ENCODE measurements around the gene FEM1B. TPM values are rescaled to one million over a fixed set of nuclear protein-coding genes. Genes with fewer than 3 reads are reported as not detected.
"Not testable (repeated sequence)": the region's sequence is repeated elsewhere in the genome, so short reads cannot be mapped to it uniquely, and the experiment has no call there.

The FEM1B gene
- 103 TPM for total RNA-seq
- polyA plus RNA-seq = 32.4 TPM

DNA sequence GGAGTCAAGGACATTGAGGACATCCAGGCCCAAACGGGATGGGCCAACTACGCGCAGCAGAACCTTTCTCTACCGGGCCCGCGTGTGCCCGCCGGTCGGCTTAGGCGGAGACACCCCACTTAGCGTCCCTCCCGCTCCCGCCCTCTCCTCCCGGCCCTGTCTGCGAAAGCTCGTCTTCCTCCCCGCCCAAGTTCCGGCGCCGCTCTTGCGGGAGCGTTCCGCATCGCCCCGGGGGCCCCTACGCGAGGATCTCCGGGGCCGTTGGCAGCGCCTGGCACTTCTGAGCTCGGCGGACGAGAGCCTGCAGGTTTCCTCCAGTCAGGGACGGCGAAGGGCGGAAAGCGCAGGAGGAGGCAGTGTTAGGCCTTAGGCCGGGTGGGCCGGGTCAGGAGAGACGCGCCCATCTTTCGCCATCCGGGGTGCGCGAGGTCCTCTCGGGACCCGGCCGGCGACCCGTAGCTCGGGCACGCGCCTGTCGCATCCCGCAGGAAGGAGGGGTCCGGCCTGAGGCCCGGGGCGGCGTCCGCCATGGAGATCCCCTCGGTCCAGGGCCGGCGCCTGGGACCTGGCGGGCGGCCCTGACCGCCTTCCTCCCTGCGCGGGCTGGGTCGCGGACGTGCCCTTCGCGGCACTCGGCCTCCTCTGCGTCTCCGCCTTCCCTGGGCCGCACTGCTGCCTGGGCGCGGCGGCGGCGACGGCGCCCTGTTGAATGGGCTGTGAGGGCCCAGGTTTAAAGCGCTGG is at the start of gene FEM1B:
FEM1B (plus strand) TSS at position 143 of the 742 bp plus-strand sequence. CDS start 673 bp downstream, outside the sequence.
- Histone ChIP-seq H3K4me3 (ENCODE audit: low read depth, low read length) (peak within 1 kb of the TSS; percentile 84), H3K36me3 (ENCODE audit: insufficient read depth) (no peaks in the 10 kb centered on the region), H3K4me1 (ENCODE audit: insufficient read depth) (peaks cover 4% of the 10 kb centered on the region), H3K27ac (ENCODE audit: low read depth) (peak within 1 kb of the TSS; percentile 98)
- under 1% methylated on average over 85 of the region's 85 CpGs for WGBS
- DNase-seq (ENCODE audit: extremely low spot score) = peak; percentile 82

DNA sequence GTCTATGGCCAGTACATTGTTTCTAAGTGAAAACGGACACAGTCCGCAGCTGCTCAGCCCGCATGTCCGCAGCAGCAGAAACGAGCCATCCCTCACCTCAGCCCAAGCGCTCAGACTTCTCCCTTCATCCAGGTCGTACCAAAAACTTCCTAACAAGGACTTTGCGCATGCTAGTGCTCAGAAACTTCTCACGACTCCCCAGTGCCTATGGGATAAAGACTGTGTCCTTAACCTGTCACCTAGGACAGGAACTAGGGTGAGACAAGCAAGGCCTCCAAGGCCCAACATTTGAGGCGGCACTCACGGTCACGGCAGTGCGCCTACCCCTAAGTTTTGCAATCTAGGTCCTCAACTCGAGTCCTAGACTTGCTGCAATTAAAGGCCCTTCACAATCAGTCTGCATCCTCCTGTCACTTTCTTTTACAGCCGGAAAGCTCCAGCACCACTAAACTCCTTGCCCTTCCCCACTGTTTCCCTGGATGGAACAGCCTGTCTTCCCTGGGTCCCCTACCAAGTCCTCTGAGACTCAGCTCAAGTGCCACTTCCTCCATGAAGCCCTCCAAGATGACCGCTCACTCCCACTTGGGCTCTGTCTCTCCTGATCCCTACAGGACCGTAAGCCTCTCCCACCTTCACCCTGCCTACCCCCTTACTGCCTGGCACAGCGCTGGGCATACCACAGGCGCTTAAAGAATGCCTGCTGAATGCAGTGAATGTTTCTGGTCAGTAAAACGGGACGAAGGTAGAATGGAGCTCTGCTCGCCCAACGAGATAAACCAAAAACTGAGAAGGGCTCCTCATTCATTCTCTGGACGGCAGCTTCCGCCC is 49.2 kb upstream of the FEM1B start:
- Histone ChIP-seq H3K36me3 (ENCODE audit: insufficient read depth) (no peaks in the 10 kb centered on the region), H3K4me3 (ENCODE audit: low read depth, low read length) (peak overlapping the region; percentile 76), H3K4me1 (ENCODE audit: insufficient read depth) (no peaks in the 10 kb centered on the region), H3K27ac (ENCODE audit: low read depth) (no peak overlapping the region)
- 41% methylated on average over 25 of the region's 25 CpGs for WGBS
- DNase-seq (ENCODE audit: extremely low spot score) = no peak

DNA sequence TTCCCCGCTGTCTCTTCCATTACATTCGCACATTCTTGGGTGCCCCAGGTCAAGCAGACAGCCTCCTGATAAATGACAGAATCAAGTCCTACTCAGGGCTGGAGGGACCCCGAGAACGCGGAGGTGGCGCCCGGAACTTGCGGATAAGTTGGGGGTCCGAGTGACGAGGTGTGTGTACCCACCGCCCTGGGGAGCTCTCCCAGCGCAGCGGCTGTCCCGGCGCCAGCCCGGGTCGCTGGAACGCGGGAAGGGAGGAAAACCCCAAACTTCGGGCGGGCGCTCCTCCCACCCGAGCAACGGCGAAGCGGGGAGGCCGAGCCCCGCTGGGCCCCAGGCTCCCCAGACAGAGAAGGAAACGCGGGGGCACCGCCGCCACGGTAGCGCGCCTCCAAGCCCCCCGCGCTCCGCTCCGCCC is 48.6 kb upstream of the FEM1B start:
- no peak overlapping the region for H3K27ac ChIP-seq (ENCODE audit: low read depth)
- no peaks in the 10 kb centered on the region for H3K4me1 ChIP-seq (ENCODE audit: insufficient read depth)
- peak overlapping the region; percentile 76 for H3K4me3 ChIP-seq (ENCODE audit: low read depth, low read length)
- WGBS = under 1% methylated on average over 39 of the region's 39 CpGs
- no peak for DNase-seq (ENCODE audit: extremely low spot score)
- no peaks in the 10 kb centered on the region for H3K36me3 ChIP-seq (ENCODE audit: insufficient read depth)

DNA sequence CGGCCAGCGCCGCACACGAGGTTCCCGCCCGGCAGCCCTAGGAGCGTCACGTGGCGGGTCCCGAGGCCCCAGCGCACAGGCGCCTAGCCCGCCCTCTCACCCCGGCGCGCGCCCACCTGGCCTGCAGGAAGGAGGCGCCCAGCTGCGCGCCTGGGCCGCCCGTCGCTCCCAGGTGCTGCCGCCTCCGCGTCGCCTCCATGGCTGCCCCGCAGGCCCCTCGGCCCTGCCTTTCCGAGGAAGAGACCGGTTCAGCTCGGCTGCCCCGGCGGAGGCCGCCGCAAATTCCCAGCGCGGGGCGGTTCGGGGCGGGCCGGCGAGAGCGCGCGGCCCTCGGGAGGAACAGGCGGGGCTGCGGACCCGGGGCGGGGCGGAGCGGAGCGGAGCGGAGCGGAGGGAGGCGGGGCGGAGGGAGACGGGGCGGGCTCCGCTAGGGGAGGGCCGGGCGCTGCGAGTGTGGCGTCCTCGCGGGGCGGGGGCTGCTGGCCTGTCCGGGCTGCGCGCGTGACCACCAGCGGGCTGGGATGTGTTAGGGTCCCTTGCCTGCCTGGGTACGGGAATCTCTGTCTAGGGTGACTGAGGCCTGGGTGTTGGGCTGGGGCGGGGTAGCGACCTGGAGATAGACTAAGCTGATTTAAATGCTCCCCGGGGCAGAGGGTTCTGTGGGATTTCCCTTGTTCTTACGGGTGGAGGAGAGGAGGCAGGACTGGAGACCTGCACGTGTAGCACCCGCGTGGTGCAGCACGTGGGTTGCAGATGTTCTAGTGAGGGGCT is 48.0 kb upstream of the FEM1B start, which contains the start of gene CLN6:
CLN6 (minus strand) TSS at position 343 of the 771 bp plus-strand sequence; CDS start at position 199, 144 bp downstream.
- Histone ChIP-seq H3K27ac (ENCODE audit: low read depth) (peak within 1 kb of the TSS; percentile 72), H3K4me1 (ENCODE audit: insufficient read depth) (no peaks in the 10 kb centered on the region), H3K36me3 (ENCODE audit: insufficient read depth) (no peaks in the 10 kb centered on the region), H3K4me3 (ENCODE audit: low read depth, low read length) (peak within 1 kb of the TSS; percentile 76)
- no peak for DNase-seq (ENCODE audit: extremely low spot score)
- WGBS = under 1% methylated on average over 82 of the region's 82 CpGs

DNA sequence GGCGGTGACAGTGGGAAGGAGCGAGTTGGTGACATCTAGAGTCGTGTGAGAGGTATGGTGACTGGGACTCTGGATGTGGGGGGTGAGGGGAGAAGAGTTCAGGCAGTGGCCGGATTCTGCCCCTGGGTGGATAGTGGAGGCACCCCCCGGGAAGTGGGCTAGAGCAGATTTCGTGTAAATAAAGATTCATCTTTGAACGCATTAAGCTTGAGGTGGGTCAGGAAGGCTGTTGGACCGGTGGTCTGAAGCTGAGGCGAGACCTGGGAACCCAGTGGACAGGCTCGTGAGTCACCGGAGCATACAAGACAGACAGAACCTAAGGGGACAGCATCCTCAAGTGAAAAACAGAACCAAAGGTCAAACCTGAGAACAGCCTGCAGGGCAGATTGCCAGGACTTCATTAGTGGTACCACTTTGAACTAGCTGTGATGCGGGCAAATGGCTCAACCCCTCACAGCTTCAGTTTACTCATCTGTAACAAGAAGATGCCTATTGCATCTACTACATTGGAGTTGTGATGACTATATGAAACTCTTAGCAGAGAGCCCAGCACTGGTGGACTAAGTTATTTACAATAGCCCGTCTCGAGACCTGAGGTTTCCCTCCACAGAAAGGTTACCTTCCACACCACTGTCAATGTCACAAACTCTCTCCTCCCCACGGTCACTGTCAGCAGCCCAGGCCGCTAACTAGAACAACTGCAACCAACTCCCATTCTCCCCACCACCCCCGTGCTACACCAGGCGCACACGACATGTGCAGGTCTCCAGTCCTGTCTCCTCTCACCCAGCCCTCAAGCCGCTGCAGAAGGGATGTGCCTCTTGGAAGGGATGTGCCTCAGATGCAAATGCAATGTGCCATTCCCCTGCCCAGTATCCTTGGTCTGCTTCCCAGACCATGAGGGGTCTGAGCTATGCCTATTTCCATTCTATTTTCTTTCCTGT is 47.1 kb upstream of the FEM1B start:
- H3K4me3 ChIP-seq (ENCODE audit: low read depth, low read length) = peak overlapping the region; percentile 76
- H3K27ac ChIP-seq (ENCODE audit: low read depth) = no peak overlapping the region
- WGBS = 59% methylated on average over 20 of the region's 20 CpGs
- no peak for DNase-seq (ENCODE audit: extremely low spot score)
- H3K4me1 ChIP-seq (ENCODE audit: insufficient read depth) = no peaks in the 10 kb centered on the region
- no peaks in the 10 kb centered on the region for H3K36me3 ChIP-seq (ENCODE audit: insufficient read depth)

DNA sequence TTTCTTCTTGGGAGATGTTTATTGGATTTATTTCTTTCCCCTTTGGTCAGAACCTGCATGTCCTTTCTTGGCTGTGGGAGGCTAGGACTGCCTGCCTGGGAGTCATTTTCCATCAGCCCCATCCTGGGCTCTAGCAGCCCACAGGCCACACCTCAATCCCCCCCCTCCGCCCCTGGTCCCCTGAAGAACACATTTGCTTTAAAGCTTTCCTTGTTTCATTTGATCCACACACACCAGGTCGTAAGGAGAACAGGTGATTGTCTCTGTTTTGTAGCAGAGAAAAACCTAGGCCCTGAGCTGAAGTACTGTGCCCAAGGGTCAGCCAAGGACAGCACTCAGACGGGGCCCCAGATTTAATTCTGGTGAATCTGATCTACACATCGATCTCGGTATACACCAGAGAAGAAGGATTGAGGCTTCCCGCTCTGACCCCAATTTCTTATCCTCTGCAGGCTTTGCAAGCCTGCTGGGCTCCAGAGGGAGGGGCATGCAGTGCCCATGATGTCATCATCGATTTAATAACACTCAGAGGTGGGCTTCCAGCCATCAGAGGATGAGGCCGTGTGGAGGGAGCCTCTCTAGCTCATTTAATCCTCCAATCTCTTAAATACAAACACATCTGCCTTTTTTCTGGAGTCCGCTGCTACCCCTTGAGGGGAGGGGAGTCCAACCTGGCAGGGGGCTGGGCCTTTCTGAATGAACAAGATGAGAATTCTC is 46.3 kb upstream of the FEM1B start:
- Histone ChIP-seq H3K27ac (ENCODE audit: low read depth) (no peak overlapping the region), H3K4me3 (ENCODE audit: low read depth, low read length) (no peak overlapping the region), H3K36me3 (ENCODE audit: insufficient read depth) (no peaks in the 10 kb centered on the region), H3K4me1 (ENCODE audit: insufficient read depth) (no peaks in the 10 kb centered on the region)
- 56% methylated on average over 9 of the region's 9 CpGs for WGBS
- DNase-seq (ENCODE audit: extremely low spot score) = no peak

DNA sequence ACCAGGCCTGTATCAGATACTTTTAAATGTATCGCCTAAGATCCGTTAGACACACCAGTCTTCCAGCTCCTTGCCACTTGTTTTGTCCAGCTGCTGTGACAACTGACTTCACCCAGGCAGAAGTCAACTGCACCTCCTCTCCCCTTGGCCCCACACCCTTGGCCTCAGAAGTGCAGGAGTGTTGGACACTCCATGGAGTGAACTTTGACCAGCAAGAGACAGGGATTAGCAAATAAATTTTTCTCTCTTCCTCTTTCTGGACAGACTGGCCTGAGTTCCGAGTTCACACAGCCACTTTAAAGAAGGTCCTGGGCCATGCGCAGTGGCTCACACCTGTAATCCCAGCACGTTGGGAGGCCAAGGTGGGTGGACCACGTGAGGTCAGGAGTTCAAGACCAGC is 45.1 kb upstream of the FEM1B start:
- DNase-seq (ENCODE audit: extremely low spot score) = no peak
- Histone ChIP-seq H3K4me3 (ENCODE audit: low read depth, low read length) (no peak overlapping the region), H3K27ac (ENCODE audit: low read depth) (no peak overlapping the region), H3K36me3 (ENCODE audit: insufficient read depth) (no peaks in the 10 kb centered on the region), H3K4me1 (ENCODE audit: insufficient read depth) (no peaks in the 10 kb centered on the region)
- 89% methylated on average over 6 of the region's 6 CpGs for WGBS

DNA sequence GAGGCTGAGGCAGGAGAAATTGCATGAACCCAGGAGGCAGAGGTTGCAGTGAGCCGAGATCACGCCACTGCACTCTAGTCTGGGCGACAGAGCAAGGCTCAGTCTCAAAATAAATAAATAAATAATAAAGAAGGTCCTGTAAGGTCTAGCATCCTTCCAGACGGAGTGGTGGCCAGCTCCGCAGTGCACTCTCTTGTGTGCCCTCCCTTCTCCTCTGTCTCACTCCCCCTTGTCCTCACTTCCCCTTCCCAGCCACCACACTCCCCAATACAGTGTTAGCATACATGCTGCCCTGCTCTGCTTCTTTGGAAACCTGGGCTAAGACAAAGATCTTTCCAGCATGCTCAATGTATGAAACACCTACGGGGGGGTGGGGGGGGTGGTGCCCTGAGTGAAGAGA is 44.6 kb upstream of the FEM1B start:
- Histone ChIP-seq H3K4me3 (ENCODE audit: low read depth, low read length) (no peak overlapping the region), H3K27ac (ENCODE audit: low read depth) (no peak overlapping the region), H3K4me1 (ENCODE audit: insufficient read depth) (no peaks in the 10 kb centered on the region), H3K36me3 (ENCODE audit: insufficient read depth) (no peaks in the 10 kb centered on the region)
- WGBS = 77% methylated on average over 6 of the region's 6 CpGs
- DNase-seq (ENCODE audit: extremely low spot score) = no peak

DNA sequence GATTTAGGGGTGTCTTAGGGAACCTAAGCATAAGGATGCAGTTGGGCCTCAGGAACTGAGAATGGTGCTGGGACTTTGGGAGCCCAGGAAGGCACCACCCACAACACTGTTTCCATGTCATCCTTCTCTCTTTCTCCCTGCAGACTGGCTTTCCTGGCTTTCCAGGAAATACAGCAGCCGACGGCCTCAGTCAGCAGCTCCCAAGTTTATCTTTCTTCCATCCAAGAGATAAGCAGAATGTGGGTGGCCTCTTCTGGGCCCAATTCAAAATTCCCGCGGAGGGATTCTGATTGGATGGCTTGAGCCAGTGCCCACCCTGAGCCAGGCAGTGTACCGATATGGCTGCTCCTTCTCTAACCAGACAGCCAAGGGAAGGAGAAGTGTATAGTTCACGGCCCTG is 43.5 kb upstream of the FEM1B start:
- 25% methylated on average over 6 of the region's 6 CpGs for WGBS
- DNase-seq (ENCODE audit: extremely low spot score) = no peak

DNA sequence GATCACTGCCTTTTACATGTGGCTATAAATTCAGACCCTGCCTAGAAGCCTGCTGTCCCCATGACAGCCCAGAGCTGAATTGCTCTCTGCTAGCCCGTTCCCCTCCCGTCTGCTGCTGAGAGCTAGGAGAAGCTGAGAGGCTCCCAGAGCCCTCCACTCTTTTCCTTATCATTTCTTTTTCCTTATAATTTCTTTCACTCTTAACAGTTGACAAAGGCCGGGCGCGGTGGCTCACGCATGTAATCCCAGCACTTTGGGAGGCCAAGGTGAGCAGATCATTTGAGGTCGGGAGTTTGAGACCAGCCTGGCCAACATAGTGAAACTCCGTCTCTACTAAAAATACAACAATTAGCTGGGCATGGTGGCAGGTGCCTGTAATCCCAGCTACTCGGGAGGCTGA is 43.0 kb upstream of the FEM1B start:
- DNase-seq (ENCODE audit: extremely low spot score); H3K4me3 ChIP-seq (ENCODE audit: low read depth, low read length); H3K4me1 ChIP-seq (ENCODE audit: insufficient read depth); H3K36me3 ChIP-seq (ENCODE audit: insufficient read depth); H3K27ac ChIP-seq (ENCODE audit: low read depth): not testable (repeated sequence)
- WGBS = 69% methylated on average over 9 of the region's 9 CpGs

More for the DNA sequence above, 43.5 kb upstream of the FEM1B start:
- Histone ChIP-seq H3K4me3 (ENCODE audit: low read depth, low read length) (no peak overlapping the region), H3K36me3 (ENCODE audit: insufficient read depth) (no peaks in the 10 kb centered on the region), H3K4me1 (ENCODE audit: insufficient read depth) (no peaks in the 10 kb centered on the region), H3K27ac (ENCODE audit: low read depth) (no peak overlapping the region)

DNA sequence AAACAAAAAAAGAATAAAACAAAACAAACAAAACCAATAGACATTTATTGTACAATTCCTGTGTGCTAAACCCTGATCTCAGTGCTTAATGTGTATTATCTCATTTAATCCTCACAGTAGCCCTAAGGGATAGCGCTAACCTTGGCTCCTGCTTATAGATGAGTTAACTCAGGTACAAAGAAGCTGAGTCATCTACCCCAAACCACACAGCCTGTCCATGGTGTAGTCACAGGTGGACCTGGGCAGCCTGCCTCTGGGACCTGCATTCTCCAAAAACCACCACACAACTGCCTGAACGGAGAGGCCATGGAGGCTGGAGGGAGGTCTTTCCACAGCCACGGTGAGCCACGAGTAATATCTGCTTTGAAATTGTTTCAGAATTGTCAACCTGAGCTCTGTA is 42.5 kb upstream of the FEM1B start:
- no peak for DNase-seq (ENCODE audit: extremely low spot score)
- 89% methylated on average over 4 of the region's 4 CpGs for WGBS
- no peak overlapping the region for H3K4me3 ChIP-seq (ENCODE audit: low read depth, low read length)
- no peak overlapping the region for H3K27ac ChIP-seq (ENCODE audit: low read depth)
- H3K36me3 ChIP-seq (ENCODE audit: insufficient read depth) = no peaks in the 10 kb centered on the region
- H3K4me1 ChIP-seq (ENCODE audit: insufficient read depth) = no peaks in the 10 kb centered on the region

DNA sequence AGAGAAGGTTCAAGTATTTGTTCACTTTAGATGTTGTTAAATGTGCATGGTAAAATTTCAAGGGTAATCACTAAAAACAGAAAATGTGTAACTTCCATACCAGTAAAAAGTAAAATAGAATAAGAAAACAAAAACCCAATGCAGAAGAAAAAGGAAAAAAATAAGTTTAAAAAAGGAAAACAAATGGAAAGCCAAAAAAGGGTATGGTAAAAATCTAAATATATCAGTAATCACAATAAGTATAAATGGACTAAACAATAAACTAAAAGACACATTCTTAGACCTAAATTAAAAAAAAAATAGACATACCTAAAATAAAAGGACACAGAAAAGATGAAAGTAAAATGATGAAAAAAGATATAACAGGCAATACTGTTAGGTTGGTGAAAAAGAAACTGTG is 38.5 kb upstream of the FEM1B start:
- no peaks in the 10 kb centered on the region for H3K36me3 ChIP-seq (ENCODE audit: insufficient read depth)
- no peak overlapping the region for H3K27ac ChIP-seq (ENCODE audit: low read depth)
- no peaks in the 10 kb centered on the region for H3K4me1 ChIP-seq (ENCODE audit: insufficient read depth)
- no peak for DNase-seq (ENCODE audit: extremely low spot score)
- H3K4me3 ChIP-seq (ENCODE audit: low read depth, low read length) = no peak overlapping the region

Data from urinary bladder (tissue), 4 donors.